Cerebellar cortex (tissue), 1 donor: Measurements from ENCODE around the gene IFNA6.

ENCODE experiments used
- DNase-seq: peaks from one replicate; pipeline ENCODE4 v3.0.0-alpha.2; 2015; ENCODE audit warnings: low spot score

Gene IFNA6

DNA sequence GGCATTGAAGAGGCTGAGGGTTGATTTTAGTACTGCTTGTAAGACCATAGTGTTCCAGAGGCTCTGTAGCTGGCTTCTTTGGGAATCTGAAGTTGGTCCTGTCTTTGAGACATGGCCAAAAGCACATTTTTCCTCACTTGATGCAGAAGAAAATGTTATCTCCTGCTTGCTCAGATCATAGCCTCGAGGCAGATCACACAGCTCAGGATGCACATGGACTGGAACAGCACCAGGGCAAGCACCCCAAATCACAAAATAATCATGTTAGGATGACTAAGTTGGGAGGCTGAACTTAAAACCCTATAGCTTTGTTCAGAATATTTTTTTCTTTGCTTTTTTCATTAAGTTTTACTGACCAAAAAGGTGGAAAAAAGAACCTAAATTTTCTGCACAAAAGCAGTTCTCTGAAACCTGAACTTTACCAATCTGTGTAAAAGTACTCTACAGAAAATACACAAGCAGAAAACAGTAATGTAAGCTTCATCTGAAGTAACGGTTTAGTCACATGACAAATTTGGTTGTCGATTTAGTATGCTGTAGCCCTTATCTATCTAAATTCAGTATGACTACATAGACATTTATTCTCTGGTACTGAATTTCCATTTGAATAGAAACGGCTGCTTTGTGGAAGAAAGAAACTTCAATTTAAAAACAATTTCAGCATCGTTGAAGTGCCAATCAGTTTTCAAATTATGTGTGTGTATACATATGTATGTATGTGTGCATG lies 18.8 kb downstream of the IFNA6 start:
- DNase-seq, result no peak

DNA sequence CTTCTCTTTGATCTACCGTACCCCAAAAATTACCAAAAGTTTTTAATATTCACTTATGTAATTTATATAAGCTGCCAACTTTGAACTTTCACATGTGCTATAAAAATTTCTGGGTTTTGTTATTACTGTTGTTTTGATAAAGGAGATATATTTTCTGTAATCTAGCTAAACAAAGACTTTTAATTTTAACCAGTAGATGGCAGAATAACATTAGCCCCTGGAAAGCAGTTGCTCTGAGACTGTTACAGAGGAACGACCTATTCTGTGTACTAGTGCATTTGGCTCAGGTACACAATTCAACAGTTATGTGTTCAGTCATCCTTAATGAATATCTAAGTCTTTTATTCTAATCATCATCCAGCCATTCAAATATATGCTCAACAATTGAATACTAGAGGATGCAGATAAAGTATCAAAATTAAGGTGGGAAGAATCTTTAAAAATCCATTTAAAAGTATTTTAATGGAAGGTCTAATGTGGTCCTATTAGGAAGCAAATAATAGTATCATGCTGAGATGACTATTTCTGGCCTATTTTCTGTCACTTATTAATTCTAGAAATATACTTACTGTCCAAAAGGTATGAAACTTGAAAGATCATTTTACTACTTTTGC lies 24.1 kb downstream of the IFNA6 start:
- DNase-seq, result peak; percentile 84

DNA sequence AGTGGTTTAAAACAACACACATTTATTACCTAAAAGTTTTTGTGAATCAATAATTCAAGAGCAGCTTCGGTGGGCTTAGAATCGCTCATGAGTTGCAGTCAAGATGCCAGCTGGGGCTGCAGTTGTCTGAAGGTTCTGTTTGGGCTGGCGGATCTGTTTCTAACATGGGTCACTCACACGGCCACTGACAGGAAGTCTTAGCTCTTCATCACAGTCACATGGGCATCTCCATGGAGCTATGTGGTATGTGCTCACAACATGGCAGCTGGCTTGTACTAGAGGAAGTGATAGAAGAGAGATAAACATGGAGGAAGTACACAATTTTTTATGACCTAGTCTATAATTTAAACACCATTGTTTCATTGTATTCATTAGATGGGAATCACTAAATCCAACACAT lies 26.6 kb downstream of the IFNA6 start:
- DNase-seq, result no peak

DNA sequence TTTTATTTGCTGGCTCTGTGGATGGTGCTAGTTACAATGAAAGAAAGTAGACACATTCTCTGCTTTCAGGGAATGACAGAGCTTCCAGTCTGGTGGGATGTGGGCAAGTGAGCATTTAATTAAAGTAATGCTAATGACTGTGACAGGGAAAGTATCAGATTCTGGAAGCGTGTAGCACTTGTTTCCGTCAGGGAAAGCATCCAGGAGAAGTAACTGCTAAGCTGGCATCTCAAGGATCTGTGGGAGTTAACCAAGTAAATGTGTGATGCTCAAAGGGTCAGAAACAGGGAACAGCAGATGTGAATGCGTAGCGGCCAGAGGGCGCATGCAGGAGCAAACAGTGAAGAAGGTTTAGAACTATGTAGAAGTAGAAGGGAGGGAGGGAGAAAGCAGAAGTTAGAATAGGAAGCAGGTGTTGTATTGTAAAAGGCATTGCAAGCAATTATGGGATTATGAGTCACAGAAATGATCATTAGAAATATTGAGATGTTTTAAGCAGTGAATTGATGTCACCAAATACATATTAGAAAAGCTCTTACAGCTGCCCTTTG lies 27.7 kb downstream of the IFNA6 start:
- DNase-seq, result no peak

DNA sequence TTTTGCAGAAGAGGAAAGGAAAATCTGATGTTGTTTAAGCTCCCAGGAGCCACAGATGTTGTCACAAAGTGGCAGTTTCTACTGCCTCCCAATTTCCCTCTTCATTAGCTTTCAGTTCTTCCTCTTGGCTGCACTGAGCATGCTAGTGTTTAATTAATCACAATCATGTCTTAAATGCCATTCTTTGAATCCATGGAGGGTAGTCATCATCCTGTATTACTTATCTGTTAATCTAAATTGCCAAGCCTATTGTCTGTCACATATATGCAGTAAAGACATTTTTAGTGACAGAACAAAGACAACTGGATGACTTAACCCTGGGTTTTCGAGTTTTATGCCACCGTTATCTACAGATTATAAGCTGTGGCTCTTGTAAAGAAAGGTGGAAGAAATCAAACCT lies 30.2 kb downstream of the IFNA6 start:
- no peak for DNase-seq

DNA sequence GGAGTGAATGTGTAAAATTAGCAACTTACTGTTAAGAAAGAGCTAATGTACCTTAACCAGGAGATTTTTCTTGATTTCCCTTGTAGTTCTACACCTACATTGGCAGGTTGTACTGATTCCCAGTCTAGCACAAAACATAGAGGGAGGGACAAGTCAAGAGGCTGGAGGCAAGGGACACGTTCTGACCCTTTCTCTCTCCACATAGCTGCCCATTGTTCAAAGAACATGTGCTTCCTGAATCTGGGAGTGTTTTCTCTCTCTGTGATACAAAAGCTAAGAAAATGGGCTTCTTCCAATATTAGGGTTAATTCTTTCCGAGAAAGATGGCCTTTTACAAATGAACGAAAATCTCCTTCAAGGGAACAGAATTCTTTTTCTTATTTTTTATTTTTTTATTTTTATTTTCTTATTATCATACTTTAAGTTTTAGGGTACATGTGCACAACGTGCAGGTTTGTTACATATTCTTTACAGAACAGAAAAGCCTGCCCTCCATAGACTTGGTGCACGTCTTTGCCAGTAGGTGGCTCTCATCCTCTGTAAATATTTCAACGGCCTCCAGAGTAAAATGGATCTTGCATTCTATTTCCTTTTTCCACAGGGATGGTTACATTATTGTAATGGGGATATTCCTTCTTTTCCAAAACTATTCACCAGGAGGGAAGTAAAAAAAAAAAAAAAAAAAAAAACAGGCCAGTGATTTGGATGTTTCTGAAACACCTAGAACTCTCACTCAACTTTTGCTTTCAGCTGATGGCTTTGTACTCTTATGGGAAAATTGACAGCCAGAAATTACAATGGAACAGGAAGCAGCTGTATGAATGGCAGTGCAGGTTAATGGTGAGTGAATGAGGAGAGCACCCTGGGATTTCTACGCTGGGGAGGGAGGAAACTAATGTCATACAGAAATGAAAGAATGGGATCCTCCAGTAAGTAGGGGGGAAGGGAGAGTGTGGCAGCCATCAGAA lies 32.4 kb downstream of the IFNA6 start:
- peak; percentile 71 for DNase-seq

DNA sequence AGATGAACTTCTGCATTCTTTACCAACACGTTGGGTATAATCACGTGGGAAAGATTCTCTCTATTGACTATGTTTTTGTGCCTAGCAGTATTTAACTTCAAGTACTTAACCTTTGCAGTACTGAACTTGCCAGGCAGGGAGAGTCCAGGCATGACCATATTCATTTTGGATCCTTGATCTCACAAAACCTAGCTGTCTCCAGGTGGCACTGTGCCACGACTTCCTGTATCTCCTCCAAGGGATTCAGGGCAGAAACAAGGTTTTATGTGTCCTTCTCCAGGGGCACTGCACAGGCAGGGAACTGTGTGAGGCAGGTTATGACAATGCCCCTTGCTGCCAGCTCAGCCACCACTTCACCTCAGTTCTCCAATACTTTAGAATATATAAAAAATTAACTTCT lies 33.8 kb downstream of the IFNA6 start:
- DNase-seq, result peak; percentile 46

DNA sequence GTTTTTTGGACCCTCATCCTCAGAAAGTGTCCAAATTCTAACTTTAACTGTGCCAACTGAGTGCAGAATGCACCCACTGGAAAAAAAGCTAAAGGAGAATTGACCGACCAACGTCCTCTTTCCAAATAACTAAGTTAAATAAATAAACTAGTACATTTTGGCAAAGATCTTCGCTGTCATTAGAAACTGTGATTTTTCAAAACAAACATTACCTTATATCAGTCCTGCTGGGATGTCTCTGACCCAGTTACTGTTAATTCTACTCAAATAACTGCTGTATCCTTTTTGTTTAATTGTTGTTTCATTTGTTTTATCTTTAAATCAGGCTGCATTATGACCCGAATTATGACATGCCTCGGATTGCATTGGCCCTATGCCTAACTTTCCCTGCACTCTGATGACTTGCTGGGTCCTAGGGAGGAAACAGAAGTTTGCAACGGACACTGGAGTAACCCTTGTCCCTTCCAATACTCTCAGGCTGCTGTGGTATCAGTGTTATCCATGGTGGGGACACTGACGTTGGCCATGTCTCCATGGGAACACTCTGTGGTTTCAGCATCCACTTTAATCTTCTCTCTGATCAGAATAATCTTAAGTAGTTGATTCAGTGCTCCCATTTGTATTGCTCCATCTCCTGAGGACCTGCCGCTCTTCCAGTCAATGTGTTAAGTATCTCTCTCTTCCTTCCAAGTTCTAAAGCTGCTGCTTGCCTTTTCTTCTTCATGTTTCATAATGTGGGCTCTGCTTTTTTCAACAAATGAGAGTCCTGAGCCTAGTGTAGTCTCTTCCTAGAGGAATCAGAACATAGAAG lies 34.5 kb downstream of the IFNA6 start:
- no peak for DNase-seq

DNA sequence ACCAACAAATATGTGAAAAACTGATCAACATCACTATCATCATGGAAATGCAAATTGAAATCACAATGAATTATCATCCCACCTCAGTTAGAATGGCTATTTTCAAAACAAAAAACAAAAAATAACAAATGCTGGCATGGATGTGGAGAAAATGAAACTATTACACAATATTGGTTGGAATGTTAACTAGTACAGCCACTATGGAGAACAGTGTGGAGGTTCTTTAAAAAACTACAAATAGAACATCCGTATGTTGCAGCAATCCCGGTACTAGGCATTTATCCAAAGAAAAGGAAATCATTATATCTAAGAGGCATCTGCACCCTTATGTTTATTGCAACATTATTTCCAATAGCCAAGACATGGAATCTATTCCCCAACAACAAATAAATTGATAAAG lies 36.5 kb downstream of the IFNA6 start:
- DNase-seq, result no peak

DNA sequence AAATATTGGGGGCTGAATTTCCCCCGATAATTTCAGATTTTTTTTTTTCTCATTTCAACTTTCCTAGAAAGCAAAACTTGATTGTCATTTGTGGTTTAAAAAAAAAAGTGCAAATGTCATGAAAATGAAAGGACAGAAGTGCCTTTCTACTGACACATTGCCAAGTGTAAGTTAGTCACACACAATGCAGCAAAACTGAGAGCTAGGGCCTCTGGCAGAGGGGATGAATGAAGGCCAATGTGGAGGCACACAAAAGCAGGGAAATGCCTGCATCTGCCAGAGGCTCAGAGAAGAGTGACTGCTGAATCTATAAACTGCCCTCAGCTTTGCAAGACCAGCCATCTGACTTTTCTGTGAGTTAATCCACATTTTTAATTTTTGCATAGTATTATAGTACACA lies 38.8 kb downstream of the IFNA6 start:
- DNase-seq, result no peak

DNA sequence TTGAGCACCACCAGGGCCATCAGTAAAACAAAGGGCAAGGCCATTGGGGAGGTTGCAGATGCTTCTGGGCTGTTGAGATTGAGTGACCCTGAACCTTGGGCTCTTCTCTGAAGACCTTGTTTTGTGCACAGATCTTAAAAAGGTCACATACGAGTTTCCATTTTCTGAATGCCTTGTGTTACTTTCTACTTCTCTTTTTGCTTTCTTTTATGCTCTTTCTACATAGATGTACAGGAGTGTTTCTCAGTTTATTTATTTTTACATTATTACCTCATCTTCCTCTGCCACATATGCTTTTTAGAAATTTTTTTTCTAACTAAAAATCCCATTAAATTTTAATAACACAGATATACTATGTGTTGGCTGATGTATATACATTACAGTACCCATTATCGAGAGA lies 45.5 kb downstream of the IFNA6 start, which contains the start of gene IFNA5:
Gene IFNA5 (minus strand): TSS at position 101 of the 400 bp plus-strand sequence. CDS start 57 bp downstream, at position 44.
- no peak for DNase-seq
